HG02571 (cell line): ENCODE measurements around the gene PDE2A.

Source experiments
- ATAC-seq: cut with Tn5 transposase; IDR thresholded peaks from one replicate; pipeline ENCODE4 v1.9.1; 2021; ENCODE audit warnings: mild to moderate bottlenecking, moderate library complexity; ENCODE audit not compliant: unreplicated experiment

The PDE2A gene

DNA sequence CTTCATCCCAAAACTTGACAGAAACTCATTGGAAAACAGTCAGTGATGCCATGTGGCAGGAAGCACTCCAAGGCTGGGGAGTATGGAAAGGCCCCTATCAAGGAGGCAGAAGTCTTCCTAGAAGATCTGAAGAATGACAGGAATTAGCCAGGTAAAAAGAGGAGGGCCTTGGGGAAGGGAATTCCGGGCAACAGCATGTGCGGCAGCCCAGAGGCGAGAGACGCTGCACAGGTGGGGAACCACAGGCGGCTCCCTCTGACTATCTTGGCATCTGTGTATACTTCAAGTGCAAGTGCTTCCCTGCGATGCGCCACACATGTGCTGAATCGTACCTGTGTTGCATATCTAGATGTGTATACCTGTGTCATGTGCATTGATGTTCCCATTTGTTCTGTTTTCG lies 12.7 kb downstream of the PDE2A start:
- no peak for ATAC-seq

DNA sequence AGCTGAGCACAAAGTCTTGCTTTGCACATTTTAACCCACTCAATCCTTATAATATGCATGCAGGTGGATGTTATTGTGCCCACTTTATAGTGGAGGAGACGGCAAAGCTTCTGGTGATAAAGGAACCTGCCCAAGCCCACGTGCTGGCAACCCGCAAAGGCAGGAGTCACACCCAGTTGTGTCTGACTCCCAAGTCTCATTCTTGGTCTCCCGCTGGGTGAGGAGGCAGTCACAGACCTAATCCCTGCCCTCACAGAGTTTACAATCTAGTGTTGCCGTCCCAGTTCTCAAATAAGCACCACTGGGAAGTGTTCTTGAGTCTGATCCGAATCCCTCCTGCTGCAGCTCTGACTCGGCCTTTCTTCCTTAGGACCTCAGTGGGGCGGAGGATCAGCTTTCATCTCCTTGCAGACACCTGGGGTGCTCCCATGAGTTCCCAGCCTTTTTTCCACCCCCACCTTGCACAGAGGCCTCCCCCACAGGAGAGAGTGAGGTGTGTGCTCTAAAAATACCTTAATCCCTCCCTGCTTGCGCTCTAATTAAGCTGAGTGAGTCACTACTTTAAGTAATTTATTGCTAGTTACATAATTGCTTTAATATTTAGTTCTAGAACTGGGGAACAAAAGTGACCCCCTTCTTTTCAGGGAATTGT lies 15.1 kb downstream of the PDE2A start:
- ATAC-seq: no peak

DNA sequence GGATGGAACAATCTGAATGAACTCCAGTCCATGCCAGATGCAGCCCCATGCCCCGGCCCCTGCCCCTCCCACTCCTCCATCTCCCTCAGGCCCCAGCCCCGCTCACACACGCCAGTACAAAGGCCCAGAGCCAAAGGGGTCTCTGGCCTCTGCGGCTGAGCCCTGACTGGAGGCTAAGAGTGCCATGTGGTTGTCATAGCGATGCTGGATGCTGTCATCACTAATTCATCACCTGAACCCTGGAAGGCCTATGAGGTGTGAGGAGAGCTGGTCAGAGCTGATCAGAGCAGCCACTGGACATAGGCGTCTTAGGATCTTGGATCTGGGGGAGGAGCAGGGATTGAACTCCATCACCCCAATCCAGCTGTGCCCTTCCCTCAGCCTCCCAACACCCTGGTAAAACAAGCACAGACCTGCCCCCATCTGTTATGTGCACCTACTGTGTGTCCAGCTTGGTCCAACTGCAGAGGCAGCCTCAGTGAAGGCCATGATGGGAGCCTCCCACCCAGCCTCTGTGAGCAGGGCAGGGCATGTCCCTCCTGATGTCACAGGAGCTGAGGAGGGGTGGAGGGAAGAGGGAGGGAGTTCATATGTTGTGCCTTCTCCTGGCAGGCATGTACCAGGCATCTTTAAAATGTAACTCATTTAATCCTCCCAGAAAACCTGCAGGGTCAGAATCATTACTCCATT lies 16.7 kb downstream of the PDE2A start:
- ATAC-seq: no peak

DNA sequence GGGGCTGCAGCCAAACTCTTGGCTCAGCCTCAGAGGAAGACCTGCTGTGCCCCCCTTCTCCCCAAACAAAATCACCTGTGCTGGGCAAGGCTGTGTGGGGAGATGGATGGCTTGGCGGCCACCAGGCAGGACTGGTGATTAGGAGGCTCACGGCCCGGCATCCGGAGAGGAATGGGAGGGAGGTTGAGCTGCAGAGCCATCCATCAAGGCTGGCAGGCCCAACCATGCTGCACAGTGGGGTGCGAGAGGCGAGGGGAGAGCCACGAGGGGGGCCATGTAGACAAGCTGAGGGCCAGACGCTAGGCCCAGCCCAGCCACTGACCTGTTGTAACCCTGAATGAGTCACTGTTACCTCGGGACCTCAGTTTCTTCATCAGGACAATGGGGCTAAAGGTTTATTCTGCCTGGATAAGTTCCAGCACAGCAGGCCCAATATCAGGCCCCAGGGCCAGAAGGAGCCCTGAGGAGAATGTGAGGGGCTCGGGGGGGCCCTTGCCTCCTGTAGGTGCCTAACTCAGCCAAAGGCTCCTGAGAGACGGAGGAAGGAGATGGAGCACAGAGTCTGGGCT lies 18.2 kb downstream of the PDE2A start:
- no peak for ATAC-seq

DNA sequence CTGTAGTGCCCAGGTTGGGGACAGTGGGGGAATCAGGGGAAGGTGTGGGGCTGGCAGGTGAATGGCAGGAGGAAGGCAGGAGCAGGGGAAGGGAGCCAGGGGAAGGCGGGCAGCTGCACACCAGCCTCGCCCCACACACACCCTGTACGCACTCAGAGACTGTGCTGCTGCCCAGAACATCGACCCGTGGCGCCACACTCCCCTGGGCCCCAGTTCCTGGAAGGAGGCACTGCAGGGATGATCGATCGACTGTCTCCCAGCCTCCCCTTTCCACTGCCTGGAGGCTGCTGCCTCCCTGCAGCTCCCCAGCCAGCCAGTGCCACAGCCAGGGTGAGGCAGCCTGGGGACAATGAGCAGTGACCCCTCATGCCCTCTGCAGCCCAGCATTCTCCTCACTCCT lies 19.2 kb downstream of the PDE2A start:
- ATAC-seq: no peak

DNA sequence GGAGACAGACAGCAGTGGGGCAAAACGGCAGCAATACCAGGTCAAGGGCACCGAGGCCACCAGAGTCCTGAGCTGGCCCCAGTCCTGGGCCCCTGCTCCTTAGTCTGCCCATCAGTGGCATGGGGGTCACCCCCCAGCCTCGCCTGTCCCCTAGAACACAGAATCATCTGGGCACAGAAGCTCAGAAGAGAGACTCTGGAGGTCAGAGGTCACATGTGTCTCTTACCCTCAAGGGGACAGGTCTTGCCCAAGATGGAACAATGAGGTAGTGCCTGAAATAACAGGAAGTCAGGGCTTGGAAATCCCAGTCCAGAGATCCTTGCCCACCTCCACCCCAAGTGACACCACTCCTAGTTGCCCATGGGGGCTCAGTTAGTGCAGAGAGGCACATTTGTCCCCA lies 20.6 kb downstream of the PDE2A start:
- no peak for ATAC-seq

DNA sequence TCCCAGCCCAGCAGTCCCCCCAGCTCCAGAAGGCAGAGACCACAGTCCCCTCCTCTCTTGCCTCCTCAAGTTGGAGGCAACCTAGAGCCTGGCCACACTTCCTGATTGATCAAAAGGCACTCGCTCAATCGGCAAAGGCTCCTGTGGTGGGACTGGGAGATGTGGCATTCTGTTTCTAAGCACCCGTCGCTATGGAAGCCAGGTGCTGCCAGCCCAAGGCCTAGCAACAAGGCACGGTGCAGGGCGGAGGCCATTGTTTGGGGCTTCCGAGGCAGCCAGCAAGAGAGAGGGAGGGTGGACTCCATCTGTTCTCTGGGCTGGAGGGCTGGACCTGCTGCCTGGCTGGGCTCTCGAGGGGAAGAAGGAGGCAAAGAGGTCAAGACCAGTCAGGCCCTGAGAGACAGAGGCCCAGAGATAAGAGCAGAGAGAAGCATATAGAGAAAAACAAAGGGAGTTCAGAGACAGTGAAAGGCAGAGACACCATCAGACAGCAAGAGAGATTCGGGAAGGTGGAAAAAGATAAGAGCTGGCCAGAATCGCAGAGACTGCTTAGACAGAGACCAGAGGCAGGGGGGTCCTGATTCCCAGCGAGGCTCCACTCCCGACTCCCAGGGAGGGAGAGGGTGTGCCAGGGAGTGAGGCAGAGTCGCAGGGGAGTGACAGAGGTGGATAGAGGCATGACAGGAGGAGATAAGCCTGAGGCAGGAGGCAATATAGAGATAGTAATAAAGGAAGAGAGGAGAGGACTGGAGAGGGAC lies 21.2 kb downstream of the PDE2A start:
- ATAC-seq: no peak

DNA sequence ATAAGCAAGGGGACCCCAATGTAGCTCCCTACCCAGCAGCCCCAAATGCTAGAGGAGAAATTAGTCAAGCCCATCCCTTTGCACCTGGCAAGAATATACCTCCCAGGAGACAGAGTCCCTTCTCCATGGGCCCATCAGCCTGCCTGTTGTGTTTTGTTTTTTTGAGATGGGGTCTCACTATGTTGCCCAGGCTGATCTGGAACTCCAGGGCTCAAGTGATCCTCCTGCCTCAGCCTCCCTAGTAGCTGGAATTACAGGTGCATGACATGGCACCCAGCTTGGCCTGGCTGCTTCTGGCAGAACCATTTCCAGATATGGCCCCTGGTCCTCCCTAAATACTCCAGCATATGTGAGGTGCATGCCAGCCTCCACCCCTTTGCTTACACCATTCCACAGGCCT lies 22.1 kb downstream of the PDE2A start:
- no peak for ATAC-seq

DNA sequence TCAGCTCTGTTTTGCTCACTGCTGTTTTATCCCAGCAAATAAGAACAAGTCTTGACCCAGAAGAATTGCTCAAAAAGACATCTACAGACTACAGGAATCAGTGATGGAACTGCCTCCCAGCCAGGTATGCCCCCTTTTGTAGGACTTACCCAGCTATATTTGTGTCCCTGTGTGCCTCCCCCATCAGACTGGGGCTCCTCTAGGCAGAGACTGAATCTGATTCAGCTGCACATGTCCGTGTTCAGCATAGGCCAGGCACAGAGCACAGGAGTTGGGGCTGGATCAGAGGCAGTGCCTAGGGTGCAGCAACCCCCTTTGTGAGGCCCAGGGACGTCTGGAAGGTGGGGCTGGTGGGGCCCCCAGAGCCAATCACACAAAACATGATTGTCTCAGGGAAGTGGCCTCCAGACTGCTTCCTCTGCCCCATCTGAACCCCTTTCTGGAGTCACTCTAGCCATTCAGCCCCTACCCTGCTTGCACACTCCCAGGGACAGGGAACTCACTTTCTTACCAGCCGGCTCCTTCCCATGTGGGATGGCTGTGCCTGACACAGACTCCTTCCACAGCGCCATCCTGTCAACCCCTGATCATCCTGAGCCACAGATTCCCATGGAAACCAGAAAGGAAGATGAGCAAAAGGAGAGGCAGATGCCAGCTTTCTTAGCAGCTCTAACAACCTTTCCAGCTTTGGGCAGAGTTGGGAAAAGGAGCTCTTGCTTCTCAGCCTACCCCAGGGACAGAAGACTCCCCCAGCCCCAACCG lies 24.8 kb downstream of the PDE2A start:
- ATAC-seq: no peak

DNA sequence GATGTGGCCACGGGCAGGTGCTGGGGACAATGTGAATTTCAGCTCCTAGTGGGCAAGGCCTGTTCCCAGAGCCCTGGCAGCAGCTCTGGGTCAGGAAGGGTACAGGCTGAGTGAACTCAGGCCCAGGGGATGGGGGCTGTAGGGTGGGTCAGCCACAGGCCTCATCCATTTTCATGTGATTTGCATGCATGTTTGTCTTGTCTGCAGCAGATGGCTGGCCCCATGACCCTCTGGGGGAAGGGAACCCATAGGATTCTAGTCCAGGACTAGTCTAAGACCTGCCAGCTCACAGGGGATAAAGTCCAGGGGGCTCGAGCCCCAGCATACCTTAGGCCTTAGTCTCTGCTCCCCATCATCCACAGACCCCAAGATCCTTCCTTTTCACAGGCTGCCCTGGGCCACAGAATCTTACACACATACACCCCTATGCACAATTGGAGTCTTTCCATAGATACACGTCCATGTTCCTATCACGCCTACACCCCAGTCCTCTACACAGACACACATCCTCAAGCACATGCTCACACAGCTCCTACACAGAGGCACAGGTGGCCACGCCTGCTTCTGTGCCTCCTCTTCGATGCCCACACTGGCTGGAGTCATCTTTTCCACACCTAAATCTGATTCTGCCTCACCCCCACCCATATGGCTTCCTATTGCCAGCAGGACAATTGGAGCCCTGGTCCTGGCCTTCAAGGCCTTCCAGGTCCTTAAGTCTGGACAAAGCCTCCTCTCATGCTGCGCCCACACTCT lies 25.7 kb downstream of the PDE2A start:
- no peak for ATAC-seq

DNA sequence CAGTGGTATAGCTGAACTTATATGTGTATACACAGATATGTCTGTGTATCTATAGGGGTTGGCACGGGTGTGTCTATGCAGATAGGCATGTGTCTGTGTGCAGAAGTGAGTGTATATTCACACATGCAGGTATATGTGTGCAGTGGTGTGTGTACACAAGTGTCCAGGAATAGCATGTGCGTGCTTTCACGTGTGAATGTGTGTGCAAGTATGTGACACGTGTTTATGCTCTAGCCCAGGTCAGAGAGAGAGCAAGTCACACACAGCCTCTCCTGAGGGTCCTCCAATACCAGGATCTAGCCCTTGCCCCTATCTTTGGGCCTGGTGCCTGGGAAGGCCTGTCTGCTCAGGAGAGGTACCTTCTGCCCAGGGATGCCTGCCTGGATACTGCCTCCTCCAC lies 26.3 kb downstream of the PDE2A start:
- no peak for ATAC-seq

DNA sequence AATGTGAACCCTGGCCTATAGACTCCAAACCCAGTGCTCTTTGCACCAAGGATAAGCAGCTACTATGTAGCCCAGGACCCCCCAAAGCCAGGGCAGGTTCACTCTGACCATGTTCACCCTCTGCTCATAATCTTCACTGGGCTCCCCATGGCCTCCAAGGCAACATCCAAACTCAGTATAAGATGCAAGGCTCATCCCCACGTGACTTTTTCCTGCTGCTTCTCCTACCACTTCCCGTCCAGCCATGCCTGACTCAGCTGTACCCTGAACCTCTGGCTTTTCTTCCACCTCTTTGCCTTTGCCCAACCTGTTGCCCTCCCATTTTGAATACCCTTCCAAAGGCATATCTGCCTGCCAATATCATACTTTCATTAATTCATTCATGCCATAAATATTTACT lies 27.8 kb downstream of the PDE2A start:
- ATAC-seq: no peak

DNA sequence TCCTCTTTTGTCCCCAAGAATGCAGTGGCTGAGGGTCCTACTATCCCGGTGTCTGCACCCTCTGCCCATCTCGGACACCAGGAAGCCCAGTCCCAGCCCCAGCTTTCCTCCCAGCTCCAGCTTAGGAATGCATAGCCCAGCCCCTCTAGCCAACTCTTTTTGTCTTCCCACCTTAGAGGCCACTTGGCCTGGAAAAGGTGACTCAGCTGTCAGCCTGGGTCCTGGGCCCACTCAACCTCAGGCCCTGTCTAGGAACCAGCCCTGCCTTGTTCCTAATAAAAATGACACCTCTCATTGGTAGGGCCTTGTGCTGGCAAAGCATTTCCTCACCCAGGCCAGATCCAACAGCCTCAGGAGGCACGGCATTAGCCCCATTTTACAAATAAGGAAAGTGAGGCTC lies 28.2 kb downstream of the PDE2A start:
- ATAC-seq: no peak

DNA sequence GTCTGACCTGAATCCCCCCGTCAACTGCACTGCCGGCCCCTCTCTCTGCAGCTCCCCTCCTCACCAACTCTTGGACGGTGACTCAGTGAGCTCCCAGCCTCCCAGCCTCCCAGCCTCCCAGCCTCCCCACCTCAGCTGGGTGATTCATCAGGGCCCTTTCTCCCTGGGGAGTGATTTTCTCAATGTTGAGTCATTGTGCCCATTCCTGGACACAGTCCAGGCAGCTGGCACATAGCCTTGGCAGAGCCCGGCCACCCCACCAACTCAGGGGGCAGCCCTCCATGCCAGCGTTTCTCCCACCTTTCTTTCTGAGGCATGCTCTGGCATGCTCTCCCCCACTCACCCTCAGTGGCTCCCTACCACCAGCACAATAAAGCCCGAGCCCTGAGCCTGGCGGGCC lies 30.7 kb downstream of the PDE2A start:
- no peak for ATAC-seq

DNA sequence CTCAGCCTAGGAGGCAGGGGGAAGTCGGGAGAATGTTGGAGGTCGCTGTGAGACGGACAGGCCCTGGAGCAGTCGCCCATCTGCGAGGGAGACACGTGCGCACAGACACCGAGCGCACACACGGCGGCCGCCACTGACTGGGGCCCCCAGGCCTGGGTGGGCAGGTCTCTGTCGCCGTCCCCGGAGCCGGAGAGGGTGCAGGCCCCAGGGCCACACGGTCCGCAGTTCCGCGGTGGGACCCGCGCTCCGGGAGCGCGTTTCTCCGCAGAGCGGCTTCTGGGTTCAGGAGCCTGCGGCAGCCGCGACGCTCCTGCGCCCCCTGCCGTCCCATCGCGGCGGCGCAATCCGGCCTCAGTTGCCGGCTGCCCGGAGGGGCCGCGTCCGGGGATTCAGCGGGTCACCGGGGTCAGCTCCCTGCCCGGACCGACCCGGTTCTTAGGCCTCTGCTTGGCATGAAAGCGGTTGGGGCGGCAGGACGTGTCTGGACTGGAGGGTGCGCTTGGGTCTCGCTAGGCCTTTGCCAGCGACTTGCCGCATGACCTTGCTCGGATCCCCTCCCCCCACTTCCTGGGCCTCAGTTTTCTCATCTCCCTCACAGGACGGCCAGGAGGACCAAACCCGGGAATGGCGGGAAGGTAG lies 31.2 kb downstream of the PDE2A start:
- no peak for ATAC-seq

DNA sequence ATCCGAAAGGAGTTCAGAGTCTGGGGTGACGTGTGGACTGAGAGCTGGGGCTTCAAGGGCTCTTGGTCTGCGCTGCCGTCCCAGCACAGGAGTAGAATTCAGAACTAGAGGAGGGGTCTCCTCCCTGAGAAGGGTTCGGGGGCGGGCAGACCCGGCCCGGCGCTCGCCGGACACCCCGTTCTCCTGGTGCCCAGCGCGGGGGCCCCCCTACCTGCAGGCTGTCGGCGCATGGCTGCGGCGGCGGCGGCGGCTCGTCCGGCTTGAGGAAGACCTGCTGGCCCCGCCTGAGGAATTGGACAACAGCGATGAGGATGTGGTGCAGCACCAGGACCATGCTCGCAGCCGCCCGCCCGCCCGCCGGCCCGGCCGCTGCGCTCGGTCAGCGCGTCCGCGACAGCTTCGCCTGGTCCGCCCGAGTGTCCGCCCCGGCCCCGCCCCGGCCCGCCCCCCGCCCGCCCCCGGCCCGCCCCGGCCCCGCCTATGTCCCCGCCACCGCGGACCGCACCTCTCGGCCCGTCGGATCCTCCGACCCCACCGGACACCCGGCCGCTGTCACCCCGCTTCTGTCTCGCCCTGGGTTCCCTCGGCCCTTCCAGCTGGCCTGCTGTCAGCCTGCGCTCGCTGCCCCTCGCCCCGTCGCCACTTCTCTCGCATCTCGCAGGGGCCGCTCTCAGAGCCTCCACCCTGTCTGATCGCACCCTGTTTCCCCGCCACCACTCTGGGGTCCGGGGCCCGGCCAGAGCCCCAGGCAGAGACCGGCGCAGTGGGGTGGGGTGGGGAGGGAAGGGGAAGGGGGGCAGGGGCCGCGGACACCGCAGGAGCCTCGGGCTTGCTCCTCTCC lies 32.0 kb downstream of the PDE2A start:
- no peak for ATAC-seq

DNA sequence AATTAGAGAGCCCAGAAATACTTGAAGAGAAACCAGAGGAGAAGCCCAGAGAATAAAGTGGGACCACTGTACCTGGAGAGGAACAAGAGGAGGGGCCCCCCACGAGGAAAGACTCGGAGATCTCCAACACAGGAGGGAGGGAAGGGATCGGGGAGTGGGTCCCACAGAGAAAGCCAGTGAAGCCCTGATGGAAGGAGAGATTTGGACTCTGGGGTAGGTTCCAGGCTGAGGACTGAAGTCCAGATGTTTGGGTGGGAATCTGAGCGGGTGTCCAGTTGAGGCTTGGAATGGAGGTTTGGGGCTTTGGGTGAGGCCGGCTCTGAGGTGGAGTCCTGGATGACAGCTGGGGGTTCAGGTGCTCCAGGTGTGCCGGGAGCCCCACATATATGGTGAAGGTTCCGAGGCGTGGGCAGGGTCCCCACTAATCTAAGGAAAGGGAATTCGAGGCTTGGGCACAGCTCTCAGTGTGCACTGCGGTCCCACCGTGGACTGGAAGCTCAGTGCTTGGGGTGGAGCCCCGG lies 32.6 kb downstream of the PDE2A start:
- no peak for ATAC-seq

DNA sequence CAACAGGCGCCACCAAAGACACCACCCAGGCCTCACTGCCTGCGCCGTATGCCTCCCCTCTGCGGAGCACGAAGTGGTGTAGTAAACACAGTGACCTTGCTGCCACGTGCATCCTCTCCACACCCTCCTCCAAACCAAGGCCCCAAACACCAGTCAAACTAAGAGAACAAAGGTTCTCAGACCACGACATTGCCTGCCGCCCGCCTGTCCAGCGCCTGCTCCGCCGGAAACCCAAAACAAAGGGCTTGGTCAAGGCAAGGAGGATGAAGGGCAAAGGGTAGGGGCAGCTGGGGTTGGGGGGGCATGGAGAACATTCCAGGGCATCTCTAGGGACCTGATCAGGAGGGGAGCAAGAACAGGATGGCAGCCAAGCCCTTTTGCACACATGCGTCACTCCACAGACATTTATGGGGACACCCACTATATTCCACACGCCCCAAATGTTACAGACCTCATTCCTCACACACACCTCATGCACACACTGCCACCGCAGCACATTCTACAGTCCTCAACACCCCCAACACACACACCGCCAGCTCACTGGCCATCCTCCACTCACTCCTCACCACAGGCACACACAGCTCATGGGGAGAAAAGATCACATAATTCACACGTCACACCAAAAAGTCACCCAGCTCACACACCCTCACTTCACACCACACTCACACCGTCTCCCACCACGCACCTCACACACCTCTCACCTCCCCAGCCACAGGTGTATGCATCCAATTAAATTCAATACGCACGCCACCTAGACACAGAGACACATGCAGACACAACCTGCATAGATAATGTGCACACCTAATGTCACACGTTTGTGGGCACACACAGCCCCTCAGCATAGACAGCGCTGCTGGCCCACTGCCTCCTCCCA lies 34.5 kb downstream of the PDE2A start:
- no peak for ATAC-seq
